Measurements from ENCODE around the gene HMX1.

The HMX1 gene

DNA sequence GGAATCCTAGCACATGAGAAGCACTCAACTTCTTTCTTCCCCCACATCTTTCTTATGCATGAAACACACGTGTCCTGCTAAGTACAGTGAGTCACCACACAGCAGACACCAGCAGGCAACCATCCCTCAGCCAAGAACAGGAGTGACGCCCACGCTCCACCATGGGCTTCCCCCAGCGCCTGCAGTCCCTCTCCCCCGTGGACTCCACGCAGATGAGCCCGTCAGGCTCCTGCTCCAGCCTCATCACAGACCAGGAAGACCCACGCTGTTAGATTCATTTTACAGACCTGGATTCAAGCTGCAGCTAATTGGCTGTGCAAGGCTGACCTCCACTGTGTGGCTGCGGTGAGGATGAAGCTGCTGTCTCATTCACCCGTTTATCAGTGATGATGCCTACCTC lies 16.7 kb downstream of the HMX1 start:
- DNase-seq = no peak

DNA sequence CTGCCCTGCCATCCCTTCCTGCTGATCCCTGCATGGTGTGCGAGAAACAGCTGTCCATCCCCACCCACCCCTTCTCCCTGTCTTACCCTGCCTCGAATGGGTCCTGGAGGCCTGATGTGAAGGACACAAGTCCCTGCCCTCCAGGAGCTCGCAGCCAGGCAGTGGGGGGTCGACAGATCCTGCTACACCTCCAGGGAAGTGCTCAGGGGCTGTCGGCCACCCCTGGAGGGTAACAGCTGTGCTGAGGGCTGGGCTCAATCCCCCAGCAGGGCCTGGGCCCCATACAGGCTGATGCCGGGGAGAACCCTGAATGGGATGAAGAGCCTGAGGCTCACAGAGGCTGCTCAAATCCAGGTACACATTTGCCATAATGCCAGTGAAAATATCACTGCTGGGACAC lies 17.6 kb downstream of the HMX1 start:
- no peak for DNase-seq

DNA sequence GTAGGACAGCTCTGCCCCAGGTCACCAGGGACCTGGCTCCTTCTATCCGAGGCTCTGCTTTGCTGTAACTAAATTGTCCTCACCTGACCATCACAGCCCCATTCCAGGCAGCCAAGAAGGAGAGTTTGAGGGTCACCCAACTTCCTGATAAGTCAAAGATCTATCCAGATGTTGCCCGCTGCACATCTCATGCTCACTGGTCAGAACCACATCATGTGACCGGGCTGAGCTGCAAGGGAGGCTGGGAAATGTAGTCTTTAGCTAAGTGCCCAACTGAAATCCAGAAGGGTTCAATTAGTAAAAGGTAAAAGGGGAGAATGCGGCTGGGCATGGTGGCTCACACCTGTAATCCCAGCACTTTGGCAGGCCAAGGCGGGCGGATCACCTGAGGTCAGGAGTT lies 18.4 kb downstream of the HMX1 start:
- DNase-seq = no peak

DNA sequence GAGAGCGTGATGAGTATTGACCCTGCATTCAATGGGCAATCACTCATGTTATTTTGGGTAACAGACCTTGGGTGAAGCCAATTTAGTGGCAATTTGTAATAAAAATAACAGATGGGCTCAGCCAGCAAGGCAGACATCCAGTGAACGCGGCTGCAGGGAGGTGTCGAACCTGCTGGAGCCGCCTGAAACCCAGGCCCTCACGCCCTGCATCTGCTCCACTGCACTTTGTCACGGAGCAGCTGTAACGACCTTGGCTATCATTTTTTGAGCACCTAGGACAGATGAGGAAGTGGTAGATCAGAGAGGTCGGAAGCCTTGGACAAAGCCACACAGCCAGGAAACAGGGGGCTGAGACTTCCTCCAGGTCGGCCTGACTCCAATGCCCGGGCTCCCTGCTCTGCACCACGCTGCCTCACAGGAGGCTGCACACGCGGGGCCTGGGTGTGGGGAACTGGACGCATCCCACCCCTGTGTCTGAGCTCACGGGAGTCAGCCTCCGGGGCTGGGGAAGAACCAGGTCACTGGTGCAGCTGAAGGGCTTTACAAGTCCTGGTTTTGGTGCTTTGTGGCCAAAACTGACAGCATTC lies 19.4 kb downstream of the HMX1 start:
- no peak for DNase-seq

DNA sequence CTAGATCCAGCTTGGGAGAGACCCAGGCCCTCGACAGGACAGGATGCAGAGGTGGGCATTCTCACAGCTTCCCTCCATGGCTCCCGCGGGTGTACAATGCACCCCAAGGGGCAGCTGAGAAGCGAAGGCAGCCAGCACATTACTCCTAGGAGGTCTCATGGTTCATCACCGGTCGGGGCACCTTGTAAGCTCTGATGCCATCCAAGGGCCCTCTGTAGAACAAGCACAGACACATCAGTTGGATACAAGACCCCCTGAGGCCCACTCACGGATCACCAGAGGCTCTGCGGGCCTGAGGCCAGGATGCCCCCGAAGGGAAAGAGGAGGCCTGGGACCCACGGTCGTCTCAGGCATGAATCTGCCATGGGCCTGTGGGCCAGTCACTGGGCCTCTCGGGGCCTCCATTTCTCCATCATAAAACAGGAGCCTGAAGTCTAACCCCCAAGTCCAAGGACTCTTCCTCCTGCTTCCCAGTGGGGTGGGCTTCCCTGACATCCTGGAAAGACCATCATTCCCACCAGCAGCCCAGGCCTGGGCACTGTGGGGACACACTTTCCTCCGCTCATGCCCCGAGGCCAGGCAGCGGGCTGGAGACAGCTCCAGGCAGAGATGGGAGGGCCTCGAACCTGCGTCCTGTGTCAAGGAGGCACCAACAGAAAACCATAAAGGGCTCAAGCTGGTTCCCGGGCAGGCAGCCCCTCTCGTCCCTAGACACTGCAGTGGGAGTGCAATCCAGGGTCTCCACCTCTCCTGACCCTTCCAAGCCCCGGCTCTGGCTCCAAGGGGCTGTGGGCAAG lies 20.1 kb downstream of the HMX1 start:
- no peak for DNase-seq

DNA sequence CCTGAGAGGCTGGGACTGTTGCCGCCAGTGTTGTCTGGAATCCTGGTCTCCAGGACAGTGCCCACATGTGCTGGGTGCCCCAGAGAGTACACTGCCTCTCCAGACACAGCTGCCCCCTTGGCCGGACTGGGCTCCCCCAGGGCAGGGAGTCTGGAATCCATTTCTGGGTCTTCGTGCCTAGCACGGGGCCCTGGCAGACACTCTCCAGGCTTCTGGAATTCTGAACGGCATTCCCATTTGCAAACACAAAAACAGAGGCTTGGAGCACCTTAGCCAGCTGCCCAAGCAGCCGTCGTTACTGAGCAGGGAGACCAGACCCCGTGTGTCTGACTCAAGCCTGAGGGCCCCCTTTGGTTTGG lies 20.8 kb downstream of the HMX1 start:
- no peak for DNase-seq

DNA sequence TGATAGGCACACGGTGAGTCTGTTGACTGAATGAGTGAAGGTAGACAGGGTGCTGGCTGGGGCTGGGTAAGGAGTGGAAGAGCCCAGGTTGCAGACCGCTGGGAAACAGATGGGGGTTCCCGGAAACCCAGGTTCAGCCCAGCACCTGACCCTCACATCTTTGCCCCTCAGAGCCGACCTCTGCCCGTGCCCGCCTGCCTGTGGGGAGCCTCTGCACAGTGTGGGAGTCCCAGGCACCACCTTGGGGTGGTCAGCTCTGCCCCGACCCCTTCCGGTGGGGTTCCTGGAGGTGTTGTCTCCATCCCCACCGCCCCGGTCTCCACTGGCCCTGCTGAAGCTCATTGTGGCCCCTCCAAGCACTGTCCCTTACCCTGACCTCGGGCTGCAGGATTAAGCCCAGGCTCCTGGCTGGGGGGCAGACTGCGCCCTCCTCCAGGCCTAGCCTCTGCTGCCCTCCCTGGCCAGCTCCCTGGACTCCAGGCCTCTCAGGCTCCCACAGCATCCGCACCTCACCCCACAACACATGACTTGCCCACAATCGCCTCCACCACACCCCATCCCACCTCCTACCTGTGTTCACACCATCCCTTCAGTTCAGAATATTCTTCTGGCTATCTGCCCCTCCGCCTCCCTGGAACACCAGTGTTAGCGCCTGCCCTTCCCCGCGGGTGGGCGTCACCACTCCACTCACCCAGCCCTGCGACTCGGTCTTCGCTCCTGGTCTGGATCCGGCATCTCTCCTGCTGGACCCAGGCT lies 21.4 kb downstream of the HMX1 start:
- DNase-seq = no peak

DNA sequence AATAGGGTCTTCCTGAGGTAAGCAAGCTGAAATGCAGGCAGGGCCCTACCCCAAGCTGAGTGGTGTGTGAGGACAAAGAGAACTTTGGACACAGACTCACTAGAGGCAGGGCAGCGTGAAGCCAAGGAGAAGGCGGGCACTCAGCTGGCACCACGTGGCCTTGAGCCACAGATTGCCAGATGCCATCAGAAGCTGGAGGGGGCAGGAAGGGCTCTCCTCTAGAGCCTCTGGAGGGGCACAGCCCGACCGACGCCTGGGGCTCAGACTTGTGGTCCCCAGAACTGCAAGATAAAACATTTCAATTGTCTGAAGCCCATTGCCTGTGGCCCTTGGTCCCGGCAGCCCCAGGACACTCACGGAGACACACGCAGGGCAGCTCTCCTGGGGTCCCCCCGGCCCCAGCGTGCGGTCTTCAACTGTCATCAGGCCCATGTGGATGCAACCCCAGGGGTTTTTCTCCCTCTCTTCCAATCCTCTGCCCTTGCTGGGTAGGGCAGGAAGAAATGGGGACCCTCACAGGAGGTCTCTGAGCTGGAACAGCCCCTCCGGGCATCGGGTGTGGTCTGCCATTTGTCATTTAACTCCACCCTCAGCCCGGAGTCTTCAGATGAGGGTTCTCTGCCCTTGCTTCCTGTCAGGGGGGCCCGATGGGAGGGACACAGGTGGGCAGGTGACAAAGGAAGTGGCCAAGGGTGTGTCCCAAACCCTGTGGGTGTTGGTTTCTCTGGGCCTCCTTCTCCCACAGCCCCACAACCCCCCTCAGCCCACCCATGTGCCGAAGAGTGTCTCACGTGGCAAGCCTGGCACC lies 22.2 kb downstream of the HMX1 start:
- DNase-seq = no peak

DNA sequence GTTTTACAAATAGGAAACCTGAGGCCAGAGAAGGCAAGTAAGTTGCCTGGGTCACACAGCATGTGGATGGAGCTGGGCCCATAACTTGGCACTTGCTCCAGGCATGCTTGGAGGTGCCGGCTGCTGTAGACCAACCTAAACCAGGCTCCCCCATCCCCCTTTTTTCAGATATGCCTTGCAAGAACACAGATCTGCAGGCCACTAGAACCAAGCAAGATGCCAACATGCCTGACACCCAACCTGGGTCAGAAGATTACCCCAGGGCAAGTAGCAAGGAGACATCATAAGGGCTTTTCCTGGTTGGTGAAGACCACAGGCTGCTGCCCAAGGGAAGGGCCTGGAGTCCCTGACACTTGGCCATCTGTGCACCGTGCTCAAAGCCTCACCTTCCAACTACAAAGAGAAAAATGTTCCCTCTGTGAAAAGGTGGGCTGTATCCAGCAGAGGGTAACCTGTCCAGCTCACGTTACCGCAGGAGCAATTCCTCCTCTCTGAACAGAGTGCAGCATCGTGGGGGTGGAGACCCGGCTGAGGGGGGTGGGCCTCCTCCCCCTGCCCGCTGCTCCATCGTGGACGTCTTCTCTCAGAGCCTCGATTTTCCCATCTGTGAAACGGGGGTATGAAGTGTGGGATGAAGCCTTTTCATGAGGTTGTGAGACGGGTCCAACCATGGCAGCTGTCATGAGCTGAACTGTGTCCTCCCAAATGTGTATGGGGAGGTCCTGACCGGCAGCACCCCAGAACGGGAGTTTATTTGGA lies 23.0 kb downstream of the HMX1 start:
- DNase-seq = no peak

DNA sequence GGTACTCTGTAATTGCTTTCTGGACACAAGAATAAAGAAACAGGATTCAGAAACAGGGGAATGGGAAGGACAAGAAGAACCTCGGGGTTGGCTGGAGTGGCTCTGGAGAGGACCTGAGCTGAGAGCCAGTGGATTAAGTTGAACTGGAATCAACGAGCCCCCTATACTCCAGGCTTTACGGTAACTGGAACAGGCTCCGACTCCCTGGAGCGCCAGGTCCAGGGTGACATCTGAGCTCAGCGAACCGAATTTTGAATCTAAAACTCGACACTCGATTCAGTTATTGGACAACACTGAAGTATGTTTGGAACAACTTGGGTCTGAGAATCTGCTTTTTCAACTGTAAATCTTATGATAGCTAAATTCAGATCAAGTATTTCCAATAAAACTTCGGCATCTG lies 23.9 kb downstream of the HMX1 start:
- no peak for DNase-seq

DNA sequence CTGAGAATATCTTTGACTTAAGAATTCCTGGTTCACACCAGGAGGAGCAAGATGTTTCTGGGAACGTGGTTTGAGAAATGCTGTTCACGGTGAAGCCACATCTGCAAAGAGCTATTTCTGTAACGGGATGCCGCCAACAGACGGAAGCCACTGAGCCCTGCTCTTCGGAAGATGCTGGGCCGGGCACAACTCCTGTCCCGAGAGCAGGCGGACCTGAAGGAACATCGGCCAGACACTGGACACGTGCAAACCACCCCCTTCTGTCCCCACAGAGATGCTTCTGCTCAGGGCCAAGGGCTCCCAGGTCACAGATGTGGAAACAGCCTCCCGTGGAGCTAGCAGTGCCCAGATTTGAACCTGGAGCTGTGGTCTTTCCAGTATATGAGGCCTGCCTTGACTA lies 24.3 kb downstream of the HMX1 start:
- DNase-seq = no peak

DNA sequence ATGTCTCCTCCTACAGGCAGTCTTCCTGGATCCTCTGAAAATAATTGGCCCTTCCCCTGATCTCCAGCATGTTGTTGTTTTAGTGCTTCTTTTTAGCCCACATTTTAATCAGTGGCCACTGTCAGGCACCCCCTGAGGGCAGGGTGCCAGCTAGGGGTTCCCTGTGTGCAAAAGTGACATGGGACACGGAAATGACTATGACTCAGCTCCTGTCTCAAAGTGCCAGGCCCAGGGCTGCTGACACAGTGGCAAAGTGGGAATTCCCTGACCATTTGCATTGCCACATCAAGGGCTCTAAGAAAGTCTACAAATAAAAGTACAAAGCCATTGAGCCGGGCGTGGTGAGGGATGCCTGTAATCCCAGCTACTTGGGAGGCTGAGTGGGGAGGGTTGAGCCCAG lies 24.8 kb downstream of the HMX1 start:
- no peak for DNase-seq

DNA sequence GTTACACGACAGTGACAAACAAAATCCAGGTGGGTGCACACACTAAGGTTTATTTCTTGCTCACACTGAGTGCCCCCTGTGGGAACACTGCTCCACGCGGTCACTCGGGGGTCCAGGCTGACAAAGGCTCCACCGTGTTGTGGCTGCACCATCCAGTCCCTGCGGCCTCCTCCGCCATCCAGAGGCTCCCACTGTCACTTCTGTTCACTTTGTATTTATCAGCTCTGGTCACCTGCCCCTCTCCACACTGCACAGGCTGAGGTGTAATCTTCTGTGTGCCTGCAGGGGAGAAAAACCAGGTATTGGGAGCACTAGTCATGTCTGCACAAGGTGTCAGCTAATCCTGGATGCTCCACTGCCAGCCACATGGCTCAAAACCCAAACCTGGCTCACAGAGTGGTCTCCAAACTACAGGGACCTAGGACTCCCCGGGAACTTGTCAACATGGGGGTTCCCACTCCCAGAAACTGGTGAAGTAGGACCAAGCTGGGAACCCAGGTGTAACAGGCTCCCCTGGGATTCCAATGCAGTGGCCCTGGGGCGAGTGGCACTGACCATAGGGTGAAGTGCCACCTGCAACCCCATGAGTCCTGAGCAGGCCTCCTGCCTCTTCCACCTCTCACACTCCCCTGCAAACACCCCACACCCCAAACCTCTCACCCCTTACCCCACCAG lies 25.5 kb downstream of the HMX1 start:
- no peak for DNase-seq

DNA sequence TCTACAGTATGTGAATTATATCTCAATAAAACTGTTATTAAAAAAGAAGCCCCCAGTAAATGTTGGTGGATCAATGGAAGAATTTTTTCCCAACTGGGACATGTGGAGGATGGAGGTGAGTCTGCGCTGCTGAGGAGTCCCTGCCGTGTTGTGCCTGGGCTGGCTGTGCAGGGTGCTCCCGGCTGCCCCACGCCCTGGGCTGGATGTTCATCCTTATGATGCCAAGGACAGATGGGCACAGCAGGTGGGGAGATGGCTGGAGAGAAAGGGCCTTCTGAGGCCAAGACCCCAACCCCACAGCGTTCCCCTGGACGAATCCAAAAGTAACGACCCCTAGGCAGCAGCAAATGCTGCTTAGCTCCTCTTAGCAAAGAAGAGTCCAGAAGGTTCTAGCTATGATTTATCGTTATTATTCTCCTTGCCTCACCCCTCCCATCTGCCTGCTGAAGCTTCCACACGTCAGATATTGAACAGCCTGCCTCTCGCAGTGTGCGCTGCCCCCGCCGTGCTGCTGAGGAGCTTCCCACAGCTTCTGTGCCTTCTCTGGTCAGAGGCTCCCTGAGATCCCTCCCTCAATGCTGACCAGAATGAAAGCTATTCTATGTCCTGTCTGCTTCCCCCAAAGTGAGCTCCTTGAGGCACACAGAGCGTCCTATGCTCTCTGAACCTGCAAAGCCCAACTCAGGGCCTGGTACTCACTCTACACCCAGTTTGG lies 26.5 kb downstream of the HMX1 start:
- DNase-seq = no peak

DNA sequence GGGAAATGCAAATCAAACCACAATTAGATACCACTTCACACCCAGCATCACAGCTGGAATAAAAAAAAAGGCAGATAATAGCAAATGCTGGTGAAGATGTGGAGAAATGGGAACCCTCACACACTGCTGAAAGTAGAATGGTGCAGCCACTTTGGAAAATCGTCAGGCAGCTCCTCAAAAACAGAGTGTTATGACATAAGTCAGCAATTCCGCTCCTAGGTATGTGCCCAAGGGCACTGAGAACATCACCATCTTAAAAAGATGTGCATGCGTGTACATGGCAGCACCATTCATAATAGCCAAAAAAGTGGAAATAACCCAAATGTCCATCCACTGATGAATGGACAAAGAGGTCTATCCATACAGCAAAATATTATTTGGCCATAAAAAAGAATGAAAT lies 28.0 kb downstream of the HMX1 start:
- no peak for DNase-seq

DNA sequence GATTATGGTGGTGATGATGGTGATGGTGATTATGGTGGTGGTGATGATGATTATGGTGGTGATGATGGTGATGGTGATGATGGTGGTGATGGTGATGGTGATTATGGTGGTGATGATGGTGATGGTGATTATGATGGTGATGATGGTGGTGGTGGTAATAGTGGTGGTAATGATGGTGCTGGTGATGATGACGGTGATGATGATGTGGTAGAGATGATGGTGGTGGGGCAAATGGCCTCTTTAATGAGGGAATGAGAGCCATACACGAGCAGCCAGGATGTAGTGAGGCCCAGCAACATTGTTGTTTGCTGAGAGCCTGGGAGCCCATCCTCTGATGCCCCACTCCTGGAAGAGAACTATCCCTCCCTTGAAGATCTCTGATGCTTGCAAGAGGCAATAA lies 29.0 kb downstream of the HMX1 start:
- DNase-seq = no peak

DNA sequence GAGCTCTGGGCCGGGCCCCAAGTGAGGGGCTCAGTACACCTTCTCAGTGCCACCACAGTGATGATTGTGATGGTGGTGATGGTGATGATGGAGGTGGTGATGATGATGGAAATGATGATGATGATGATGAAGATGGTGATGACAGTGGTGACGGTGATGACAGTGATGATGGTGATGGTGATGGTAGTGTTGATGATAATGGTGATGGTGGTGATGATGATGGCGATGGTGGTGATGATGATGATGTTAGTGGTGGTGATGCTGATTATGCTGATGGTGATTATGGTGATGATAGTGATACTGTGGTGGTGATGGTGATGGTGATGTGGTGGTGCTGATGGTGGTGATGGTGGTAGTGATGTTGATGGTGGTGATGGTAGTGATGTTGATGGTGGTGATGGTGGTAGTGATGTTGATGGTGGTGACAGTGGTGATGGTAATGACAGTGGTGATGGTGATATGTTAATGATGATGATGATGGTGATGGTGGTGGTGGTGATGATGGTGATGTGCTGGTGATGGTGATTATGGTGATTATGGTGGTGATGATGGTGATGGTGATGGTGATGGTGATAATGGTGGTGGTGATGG lies 29.9 kb downstream of the HMX1 start:
- DNase-seq = no peak

DNA sequence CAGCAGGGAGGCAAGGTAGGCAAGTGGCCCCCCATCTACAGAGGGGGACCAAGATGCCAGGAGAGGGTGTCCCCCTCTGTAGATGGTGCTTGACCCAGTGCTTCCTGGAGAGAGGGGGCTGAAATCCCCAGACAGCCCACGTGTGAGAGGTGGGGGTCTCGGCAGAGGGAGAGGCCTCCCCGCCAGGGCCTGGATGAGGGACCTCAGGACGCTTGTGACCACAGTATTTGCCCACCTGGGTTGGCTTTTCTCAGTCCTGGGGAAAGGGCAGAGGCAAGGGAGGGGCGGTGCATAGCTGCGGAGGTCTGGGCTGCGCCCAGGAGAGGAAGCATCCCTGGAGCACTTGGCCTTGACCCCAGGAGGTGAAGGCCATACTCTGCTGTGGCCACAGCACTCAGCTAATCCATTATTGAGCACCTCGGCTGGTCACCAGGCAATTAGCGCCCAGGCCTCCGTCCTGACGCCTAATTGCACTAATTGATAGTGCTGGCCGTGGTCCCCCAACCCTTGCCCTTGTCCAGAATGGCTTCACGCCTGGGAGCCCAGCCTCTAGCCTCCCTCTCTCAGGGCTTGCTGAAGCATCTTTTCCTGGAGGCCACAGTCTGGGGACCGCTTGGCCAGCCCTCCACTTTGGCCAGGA lies 30.7 kb downstream of the HMX1 start:
- no peak for DNase-seq

DNA sequence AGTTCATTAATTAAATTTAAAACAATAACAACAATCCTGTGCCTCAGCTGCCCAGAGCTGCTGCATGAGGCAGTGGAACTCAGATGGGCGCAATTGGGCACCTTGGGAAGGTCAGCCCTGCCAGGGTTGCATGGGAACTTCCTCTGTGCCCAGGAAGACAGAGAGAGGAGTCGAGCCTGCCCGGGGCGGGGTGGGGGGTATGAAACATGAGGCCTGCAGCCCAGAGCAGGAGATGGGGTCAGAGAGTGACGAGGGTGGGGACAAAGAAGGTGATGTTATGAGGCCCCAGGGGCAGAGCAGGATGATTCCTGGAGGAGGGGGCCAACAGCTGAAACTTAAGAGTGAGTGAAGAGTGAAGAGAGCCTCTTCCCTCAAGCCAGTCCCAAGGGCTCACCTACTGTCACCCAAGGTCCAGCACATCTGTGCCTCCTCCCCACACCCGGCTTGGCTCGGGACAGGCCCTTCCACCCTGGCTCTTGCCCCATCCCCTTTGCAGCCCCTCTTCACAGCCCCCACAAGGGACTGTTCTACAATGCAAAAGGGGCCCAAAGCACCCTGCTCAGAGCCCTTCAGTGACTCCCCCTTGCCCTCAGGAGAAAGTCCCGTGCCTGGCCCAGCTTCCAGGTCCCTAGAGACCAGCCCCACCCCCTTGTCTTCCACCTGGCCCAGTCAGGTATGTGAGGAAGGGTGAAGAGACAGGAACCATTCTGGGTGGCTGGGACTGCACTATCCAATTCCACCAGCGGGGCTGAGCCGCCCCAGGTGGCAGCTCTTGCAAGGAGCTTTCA lies 31.4 kb downstream of the HMX1 start:
- no peak for DNase-seq

Measured in HCEC 1CT (cell line).